Ectodermal cell (in vitro differentiated cells): ENCODE measurements around the gene MAP3K14.

Source experiments
- H3K27ac ChIP-seq: 2 replicates; pipeline ENCODE4 v1.7.0; 2013; ENCODE audit warnings: mild to moderate bottlenecking, low read depth, low read length; ENCODE audit not compliant: insufficient read depth, poor library complexity, severe bottlenecking
- H3K27me3 ChIP-seq: 2 replicates; pipeline ENCODE4 v1.7.0; 2013; ENCODE audit warnings: mild to moderate bottlenecking, low read length; ENCODE audit not compliant: insufficient read depth, control insufficient read depth, poor library complexity, severe bottlenecking
- H3K36me3 ChIP-seq: one replicate; pipeline ENCODE4 v1.7.0; 2013; ENCODE audit warnings: low read length; ENCODE audit not compliant: control insufficient read depth, insufficient read depth
- H3K4me1 ChIP-seq: one replicate; pipeline ENCODE4 v1.7.0; 2013; ENCODE audit warnings: low read length; ENCODE audit not compliant: control insufficient read depth, insufficient read depth
- H3K4me3 ChIP-seq: 2 replicates; pipeline ENCODE4 v1.7.0; 2013; ENCODE audit warnings: low read depth, low read length, control low read depth; ENCODE audit not compliant: insufficient read depth
- H3K9me3 ChIP-seq: 2 replicates; pipeline ENCODE4 v1.7.0; 2013; ENCODE audit warnings: mild to moderate bottlenecking, low read length, moderate library complexity; ENCODE audit not compliant: control insufficient read depth
- WGBS, 2 experiments: methylation state at CpG; one replicate each; pipeline ENCODE4 v1.1.7; 2013; ENCODE audit warnings: missing lambda C conversion rate in 2 of 2; 5-methylcytosine and 5-hydroxymethylcytosine counted together

MAP3K14 gene

DNA sequence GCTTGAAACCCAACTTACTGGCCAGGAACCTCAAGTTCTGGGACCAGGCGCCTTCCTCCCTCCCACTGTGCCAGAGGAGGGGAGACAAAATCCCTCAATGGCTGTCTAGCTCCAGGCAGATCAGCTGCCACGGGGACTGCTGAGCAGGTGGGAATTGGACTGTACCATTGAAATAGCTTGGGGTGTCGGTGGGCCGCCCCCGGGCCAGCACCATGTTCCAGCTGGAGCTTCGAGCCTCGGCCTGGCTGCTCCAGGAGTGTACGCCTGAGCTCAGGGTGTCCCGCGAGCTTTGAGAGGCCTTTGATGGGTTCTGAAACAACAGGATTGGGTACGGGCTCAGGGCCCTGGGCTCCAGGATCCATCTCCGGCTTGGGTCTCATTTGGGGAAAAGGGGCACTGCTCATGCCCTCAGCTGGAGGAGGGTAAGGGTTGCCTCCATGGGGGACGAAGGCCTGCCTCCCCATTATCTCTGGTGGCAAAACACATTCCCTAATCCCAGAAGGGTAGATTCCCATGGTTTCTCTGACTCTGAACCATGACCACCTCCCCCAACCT is 50.4 kb downstream of the MAP3K14 start:
- H3K27me3 ChIP-seq, result peaks cover 5% of the 10 kb centered on the region
- no peak overlapping the region for H3K4me3 ChIP-seq
- H3K9me3 ChIP-seq, result no peaks in the 10 kb centered on the region
- H3K4me1 ChIP-seq, result peaks cover 7% of the 10 kb centered on the region
- no peak overlapping the region for H3K27ac ChIP-seq
- H3K36me3 ChIP-seq, result peaks cover 32% of the 10 kb centered on the region
- 93 to 94% methylated on average over 13 of the region's 13 CpGs for WGBS, 2 experiments

DNA sequence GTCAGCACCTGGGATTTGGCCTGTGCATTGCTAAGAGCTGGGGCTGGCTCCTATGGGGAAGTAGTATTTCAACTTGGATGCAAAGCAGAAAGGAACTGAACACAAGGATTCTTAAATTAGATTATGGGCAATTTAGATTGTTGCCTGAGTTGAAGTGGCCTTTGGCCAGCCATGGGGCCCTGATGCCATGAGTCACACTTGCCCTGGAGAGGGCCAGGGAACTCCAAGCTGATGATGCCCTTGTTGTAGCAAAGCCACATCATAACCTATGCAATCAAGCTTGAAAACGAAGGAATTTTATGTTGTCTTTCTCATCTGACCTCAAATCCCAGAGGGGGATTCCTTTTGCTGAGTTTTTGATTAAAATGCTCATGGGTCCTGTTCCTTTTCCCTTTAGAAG is 51.0 kb downstream of the MAP3K14 start:
- no peak overlapping the region for H3K27ac ChIP-seq
- H3K27me3 ChIP-seq, result peaks cover 5% of the 10 kb centered on the region
- WGBS, 2 experiments, result 94 to 96% methylated on average over 1 of the region's 1 CpG
- peaks cover 7% of the 10 kb centered on the region for H3K4me1 ChIP-seq
- no peak overlapping the region for H3K4me3 ChIP-seq
- peaks cover 29% of the 10 kb centered on the region for H3K36me3 ChIP-seq
- H3K9me3 ChIP-seq, result no peaks in the 10 kb centered on the region

DNA sequence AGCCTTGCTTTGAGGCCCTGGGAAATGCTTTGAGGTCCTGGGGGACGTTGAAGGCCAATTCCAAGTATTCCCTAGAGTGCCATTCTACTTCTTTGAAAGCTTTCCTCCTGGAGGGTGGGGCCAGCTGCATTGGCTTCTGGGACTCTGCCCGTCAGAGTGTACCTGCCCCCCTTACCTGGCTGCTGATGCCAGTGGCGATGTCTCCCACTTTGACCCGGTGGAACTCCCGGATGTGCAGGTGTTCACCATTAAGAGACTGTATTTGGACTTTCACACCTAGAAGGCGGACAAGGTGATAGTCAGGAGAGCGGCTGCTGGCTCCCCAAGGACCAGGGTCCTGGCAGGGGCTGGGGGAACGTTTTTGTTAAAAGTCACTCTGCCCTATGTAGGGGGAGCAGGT is 51.8 kb downstream of the MAP3K14 start:
- Histone ChIP-seq H3K4me3 (no peak overlapping the region), H3K27me3 (peaks cover 10% of the 10 kb centered on the region), H3K9me3 (no peaks in the 10 kb centered on the region), H3K4me1 (peaks cover 7% of the 10 kb centered on the region), H3K27ac (no peak overlapping the region), H3K36me3 (peaks cover 21% of the 10 kb centered on the region)
- 90 to 93% methylated on average over 8 of the region's 8 CpGs for WGBS, 2 experiments

DNA sequence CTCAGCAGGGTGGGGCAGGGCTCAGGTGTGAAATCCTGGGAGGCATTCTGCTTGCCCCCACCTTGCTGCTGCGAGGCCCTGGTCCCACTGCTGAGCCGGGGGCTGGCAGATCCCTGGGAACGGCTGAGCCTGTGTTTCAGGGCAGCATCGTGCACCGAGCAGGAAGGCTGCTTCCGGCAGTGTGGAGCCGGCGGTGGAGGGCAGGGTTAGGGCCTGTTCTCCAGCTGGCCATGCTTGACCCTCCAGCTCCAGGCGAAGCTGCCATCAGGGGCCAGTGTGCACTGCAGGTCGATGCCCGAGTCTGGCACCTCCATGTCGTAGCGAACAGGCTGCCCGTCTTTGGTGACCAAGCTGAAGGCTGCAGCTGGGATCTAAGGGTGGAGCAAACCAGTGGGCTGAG is 52.4 kb downstream of the MAP3K14 start:
- Histone ChIP-seq H3K4me1 (peaks cover 7% of the 10 kb centered on the region), H3K4me3 (no peak overlapping the region), H3K9me3 (no peaks in the 10 kb centered on the region), H3K36me3 (peaks cover 16% of the 10 kb centered on the region), H3K27me3 (peaks cover 10% of the 10 kb centered on the region), H3K27ac (no peak overlapping the region)
- WGBS, 2 experiments, result 95 to 96% methylated on average over 14 of the region's 14 CpGs

DNA sequence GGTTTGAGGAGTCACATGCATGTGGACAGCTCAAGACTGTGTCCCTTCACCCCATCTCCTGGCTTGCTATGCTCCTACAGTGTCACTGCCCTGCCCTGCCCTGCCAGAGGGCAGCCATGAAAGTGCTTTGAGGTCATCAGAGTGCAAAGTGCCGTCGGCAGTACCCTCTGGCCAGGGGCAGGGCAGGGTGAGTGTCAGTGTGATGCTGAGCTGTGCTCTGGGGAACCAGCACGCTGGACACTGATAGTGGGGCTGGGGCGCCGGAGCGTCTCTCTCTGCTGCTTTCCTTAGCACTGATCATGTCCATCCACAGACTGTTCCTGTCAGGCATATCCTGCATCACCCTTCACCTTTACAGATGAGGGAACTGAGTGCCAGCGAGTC is 53.4 kb downstream of the MAP3K14 start:
- H3K4me1 ChIP-seq, result peaks cover 7% of the 10 kb centered on the region
- peaks cover 8% of the 10 kb centered on the region for H3K36me3 ChIP-seq
- 94% methylated on average over 7 of the region's 7 CpGs for WGBS, 2 experiments
- no peaks in the 10 kb centered on the region for H3K9me3 ChIP-seq
- H3K27me3 ChIP-seq, result peaks cover 10% of the 10 kb centered on the region
- no peak overlapping the region for H3K27ac ChIP-seq
- no peak overlapping the region for H3K4me3 ChIP-seq

DNA sequence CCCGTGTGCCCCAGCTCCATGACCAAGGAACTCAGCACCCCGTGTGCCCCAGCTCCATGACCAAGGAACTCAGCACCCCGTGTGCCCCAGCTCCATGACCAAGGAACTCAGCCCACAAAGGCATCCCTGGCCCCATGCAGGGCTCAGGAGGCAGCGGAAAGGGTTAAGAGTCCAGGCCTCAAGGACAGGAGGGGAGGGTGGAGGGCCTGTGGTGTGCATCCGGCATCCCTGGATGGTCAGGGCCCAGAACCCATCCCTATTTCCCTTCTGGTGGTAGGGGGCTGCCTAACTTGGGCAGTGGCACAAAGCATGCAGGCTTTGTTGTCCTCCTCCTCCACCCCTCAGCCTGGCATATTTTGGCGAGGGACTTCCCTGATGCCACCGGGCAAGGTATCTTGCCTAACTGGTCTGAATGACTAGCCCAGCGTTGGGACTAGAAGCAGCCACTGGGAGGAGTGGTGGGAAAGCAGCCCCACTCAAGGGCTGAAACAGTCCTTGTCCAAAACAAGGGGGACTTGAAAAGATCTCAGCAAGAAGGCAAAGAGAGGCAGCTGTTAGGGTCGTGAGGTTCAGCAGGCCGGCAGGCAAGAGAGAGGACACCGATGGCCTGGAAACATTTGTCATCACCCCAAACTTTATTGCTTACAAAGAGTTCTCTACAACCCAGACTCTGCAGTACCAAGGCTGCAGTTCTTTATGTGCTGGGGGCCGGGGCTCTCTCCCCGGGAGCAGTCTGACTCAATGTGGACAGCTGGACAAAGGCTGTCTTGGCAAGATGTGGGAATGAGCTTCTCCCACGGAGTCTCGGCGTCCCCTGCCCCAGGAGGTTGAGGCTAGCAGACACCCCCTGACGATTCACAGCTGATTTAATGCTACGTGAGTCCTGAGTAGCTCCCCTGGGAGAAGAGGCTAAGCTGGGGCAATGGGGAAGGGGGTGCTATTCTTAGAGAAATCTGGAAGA is 54.0 kb downstream of the MAP3K14 start:
- H3K36me3 ChIP-seq, result peaks cover 3% of the 10 kb centered on the region

DNA sequence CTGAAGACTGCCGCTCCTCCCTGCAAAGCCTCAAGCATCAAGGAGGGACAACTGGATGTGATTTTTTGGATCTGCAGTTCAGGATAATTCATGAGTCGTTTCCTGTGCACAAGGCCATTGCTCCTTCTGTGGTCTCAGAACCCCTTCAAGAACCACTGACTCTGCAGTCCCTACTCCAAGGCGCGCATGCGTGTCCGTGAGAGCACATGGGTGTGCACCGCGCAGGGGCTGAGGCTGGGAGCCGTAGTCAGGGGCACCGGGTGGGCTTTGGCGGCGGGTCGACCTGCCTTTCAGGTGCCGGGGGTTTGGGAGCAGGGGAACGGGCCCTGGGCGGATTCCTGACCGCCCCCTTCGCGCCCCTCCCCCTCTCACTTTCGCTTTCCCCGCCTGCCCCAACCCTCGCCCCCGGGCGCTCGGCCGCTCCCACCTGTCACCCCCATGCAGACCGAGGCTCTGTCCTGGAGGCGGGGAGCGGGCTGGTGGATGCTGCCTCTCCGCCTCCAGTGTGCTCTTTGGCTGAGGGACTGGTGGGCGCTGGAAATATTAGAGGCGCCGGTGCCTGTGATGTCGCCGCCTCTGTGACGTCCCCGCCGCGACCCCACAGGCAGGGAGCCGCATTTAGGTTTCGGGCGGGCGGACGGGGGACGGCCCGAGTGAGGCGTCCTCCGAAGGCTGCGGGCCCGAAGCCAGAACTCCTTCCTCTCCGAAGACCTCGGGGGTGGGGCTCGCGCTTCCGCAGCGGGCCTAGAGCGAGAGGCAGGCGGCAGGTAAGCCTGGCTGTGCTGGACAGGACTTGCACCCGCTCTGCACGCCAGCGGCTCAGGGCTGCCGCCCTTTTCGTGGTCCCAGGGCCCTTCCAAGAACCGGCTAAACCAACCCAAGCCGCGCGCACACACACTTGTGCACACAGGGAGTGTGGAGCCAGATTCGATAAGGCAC is 55.0 kb downstream of the MAP3K14 start, which contains the start of gene SPATA32:
TSS of gene SPATA32 (minus strand) at position 518 of the 939 bp plus-strand sequence. CDS start at position 440, 78 bp downstream.
- Histone ChIP-seq H3K4me3 (peak within 1 kb of the TSS; percentile 50), H3K27ac (no peak within 1 kb of the TSS), H3K27me3 (peaks cover 10% of the 10 kb centered on the region), H3K4me1 (peaks cover 7% of the 10 kb centered on the region), H3K36me3 (no peaks in the 10 kb centered on the region), H3K9me3 (no peaks in the 10 kb centered on the region)
- WGBS, 2 experiments, result 9 to 11% methylated on average over 66 to 68 of the region's 68 CpGs

More for the DNA sequence above, 54.0 kb downstream of the MAP3K14 start:
- peaks cover 10% of the 10 kb centered on the region for H3K27me3 ChIP-seq
- no peaks in the 10 kb centered on the region for H3K9me3 ChIP-seq
- 77 to 79% methylated on average over 18 of the region's 18 CpGs for WGBS, 2 experiments
- no peak overlapping the region for H3K27ac ChIP-seq
- peak overlapping the region; percentile 50 for H3K4me3 ChIP-seq
- peaks cover 7% of the 10 kb centered on the region for H3K4me1 ChIP-seq

DNA sequence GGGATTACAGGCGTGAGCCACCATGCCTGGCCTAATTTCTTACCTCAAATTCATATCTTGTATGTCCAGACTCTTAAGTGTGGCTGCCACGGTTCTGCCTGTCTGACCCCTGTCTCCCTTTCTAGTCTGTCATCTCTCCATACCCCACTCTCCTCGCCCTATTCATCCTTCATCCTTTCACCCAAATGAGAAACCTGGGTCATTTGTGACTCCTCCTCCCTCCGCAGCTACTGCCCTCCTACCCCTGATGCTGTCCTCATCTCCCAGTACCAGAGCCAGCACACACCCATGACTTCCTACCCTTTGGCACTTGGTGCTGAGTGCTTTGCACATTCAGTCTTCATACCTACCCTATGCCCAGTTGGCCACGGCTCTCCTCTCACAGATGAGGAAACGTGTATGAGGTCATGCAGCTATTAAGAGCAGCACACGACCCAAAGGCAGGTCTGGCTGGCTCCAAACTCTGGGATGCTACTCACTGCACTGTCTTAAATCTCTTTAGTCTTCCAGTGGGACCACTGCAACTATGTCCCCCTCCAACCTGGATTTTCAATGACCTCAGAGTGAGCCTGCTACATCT is 56.5 kb downstream of the MAP3K14 start:
- Histone ChIP-seq H3K9me3 (no peaks in the 10 kb centered on the region), H3K27ac (no peak overlapping the region), H3K27me3 (peaks cover 10% of the 10 kb centered on the region), H3K36me3 (no peaks in the 10 kb centered on the region), H3K4me3 (no peak overlapping the region), H3K4me1 (peaks cover 7% of the 10 kb centered on the region)
- WGBS, 2 experiments, result 89 to 91% methylated on average over 7 of the region's 7 CpGs

DNA sequence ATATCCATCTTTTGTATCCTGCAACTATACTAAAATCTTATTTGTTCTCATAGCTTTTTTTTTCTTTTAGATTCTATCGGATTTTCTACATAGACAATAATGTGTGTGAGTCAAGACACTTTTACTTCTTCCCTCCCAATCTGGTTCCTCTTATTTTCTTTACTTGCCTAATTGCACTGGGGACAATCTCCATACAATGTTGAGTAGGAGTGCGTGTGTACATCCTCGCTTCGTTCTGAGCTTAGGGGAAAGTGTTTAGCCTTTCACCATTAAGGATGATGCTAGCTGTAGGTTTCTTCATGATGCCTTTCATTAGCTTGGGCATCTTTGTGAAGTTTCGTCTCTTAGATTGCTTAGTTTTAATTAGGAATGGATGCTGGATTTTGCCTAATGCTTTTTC is 57.8 kb downstream of the MAP3K14 start:
- Histone ChIP-seq H3K36me3 (no peaks in the 10 kb centered on the region), H3K4me3 (no peak overlapping the region)

More for the DNA sequence above, 57.8 kb downstream of the MAP3K14 start:
- Histone ChIP-seq H3K27me3 (peaks cover 10% of the 10 kb centered on the region), H3K4me1 (peaks cover 7% of the 10 kb centered on the region), H3K9me3 (no peaks in the 10 kb centered on the region), H3K27ac (no peak overlapping the region)
- WGBS, 2 experiments, result 68 to 78% methylated on average over 5 of the region's 5 CpGs
